GM04503 (cell line): Measurements from ENCODE around the gene HOXA2.

Experiments used
- DNase-seq: peaks from one replicate; pipeline ENCODE4 v3.0.0-alpha.2; 2012; ENCODE audit warnings: low read depth

Gene HOXA2

GRCh38 chr7:27098578-27099451 is 3.7 kb downstream of the HOXA2 start:
- DNase-seq = no peak

GRCh38 chr7:27097686-27098577 is 4.6 kb downstream of the HOXA2 start:
- no peak for DNase-seq

- DNase-seq = no peak
Measured at GRCh38 chr7:27096768-27097514, 5.5 kb downstream of the HOXA2 start.

DNA sequence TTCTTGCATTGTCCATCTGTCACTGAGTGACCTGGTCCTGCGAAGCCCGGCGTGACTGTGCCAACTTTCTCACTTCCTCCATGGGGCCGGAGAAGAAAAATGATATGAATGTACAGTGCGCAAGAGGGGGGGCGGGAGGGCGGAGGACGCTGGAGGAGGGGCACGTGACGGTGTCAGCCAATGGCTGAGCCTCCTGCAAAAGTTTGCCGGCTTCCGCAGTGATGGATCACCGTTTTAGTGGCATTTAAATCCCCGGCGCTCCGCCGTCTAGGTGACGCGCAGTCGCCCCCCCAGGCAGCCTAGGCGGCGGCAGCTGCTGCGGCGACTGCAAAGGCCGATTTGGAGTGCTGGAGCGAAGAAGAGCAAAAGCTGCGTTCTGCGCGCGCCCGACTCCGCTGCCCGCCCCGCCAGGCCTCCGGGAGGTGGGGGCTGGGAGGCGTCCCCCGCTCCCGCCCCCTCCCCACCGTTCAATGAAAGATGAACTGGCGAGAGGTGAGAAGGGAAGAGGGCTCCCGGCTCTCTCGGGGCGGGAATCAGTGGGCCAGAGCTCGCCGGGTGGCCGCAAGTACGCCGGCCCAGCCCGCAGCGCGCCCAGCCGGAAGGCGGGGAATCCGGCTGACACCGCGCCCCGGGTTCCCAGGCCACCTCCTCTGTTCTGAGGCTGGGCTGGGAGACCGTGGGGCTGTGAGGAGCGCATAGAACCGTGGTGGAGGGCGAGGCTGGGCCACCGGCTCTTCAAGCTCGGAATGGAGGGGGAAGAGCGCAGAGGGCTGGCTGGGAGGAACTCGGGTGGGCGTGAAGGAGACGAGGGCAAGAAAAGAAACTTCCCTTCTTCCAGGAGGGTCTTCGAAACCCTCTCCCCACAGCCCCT is 6.4 kb downstream of the HOXA2 start, which contains the start of gene HOXA1:
HOXA1 (minus strand) TSS at position 104 of the 871 bp plus-strand sequence; CDS start at position 16, 88 bp downstream.
- DNase-seq = peak; percentile 26

DNA sequence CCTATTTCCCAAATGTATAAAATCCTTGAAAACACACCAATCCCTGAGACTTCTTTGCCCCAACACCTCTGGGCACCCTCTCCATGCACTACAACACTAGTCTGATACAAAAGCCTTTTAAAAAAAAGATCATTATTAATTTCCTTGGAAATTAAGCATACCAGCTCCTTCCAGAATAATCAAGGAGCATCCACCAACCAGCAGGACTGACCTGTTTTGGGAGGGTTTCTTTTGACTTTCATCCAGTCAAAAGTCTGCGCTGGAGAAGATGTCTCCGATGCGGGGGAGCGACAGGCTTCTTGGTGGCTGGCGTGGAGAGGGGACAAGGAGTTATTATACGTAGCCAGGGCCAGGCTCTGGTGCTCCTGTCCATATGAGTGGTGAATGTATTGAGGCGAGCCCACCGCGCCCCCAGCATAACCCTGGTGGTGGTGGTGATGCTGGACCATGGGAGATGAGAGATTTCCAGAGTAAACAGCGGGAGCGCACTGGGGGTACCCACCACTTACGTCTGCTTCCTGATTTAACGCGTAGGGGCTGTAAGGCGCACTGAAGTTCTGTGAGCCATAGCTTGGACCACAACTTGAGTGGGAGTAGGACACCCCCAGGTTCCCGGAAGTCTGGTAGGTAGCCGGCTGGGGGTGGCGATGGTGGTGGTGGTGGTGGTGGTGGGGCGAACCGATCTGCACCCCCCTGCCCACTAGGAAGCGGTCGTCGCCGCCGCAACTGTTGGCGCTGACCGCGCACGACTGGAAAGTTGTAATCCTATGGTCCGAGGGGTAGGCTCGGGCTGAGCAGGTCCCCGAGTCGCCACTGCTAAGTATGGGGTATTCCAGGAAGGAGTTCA is 7.2 kb downstream of the HOXA2 start:
- no peak for DNase-seq

DNA sequence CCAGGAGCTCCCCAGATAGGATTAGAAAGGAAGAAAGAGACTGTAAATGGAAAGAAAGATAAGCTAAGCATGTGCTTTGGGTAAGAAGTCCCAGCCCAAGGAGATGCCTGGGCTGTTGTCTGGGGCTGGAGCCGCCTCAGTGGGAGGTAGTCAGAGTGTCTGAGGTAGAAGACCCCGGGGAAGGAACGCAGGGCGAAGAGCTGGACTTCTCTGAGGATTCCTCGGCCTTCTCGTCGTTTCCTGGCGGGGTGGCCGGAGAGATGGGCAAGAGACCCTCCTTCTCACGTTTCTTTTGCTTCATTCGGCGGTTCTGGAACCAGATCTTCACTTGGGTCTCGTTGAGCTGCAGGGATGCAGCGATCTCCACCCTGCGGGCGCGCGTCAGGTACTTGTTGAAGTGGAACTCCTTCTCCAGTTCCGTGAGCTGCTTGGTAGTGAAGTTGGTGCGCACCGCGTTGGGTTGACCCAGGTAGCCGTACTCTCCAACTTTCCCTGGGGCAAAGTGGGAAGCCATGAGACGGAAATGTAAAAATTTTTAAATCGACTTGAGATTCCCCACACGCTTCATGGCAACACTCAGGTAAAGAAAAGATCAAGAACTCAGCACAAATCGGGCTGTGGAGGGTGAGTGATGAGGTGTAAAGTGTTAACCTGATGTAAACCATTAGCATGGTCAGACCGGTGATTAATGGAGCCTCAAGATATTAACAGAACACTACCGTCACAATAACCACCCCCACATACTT is 8.0 kb downstream of the HOXA2 start:
- no peak for DNase-seq

GRCh38 chr7:27093184-27093895 is 9.1 kb downstream of the HOXA2 start:
- DNase-seq = no peak

GRCh38 chr7:27092819-27093110 is 9.7 kb downstream of the HOXA2 start:
- no peak for DNase-seq

GRCh38 chr7:27091941-27092818 is 10.3 kb downstream of the HOXA2 start:
- DNase-seq = no peak

- no peak for DNase-seq
Measured at GRCh38 chr7:27091105-27091504, 11.4 kb downstream of the HOXA2 start.

- DNase-seq = no peak
Measured at GRCh38 chr7:27088002-27088922, 14.2 kb downstream of the HOXA2 start.

DNA sequence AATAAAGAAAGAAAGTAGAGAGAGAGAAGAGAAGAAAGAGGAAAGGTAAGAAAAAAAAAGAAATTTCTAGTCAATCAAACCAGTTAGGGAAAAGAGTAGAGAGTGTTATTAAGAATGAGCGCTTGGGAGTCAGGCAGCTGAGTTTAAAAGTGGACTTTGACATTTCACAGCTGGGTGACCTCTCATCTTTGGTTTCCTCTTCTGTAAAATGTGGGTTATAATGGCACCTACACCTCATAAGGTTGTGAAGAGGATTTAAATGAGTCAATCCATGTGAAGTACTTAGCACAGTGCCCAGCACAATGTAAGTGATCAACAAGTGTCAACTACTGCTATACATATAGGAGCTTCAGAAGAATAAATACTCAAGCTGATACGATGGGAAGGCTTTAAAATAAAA is 18.8 kb downstream of the HOXA2 start:
- DNase-seq = no peak

DNA sequence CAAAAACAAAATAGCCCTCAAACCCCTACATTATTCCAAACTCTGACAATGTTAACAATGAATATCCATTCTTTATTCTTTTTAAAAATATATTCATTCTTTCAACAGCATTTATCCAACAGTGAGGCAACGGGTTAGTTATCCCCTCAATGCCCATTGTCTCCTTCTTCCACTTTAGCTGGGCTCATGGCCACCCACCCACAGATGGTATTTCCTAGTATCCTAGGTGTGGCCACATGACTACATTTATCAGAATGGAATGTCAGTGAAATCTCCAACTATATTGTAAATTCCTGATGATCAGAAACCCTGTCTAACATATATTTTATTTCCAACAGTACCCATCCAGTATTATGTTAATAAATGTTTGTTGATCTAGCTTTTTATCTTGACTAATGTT is 20.3 kb downstream of the HOXA2 start:
- no peak for DNase-seq

- DNase-seq = no peak
Measured at GRCh38 chr7:27080844-27081436, 21.5 kb downstream of the HOXA2 start.

GRCh38 chr7:27079234-27079975 is 23.1 kb downstream of the HOXA2 start:
- no peak for DNase-seq
